ENCODE measurements around the gene AHCY. TPM values are rescaled to one million over a fixed set of nuclear protein-coding genes. Genes with fewer than 3 reads are reported as not detected.
A peak's percentile ranks its signal among the peaks of the same experiment; 100 is the strongest.
"Not testable (repeated sequence)": the region's sequence is repeated elsewhere in the genome, so short reads cannot be mapped to it uniquely, and the experiment has no call there.

The AHCY gene
- total RNA-seq, 2 experiments from 2014 or later, result 160 to 163 TPM

DNA sequence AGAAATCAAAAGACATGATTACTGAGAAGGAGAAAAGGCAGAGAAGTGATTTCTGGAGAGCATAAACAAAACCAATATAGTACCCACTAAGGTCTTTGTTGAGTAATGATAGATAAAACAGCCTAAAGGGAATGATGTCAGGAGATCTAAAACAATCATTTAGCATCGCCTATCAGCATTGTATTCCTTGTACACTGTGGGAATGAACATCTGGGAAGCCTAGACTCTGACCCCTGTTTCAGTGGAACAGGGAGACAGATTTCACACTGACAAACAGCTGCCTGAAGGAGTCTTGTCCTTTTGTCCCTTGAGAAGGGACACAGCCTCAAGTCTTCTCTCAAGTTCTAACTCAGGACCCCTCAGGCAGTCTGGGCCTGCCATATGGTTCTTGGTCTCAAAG is 60.3 kb downstream of the AHCY start:
- ChIA-PET POLR2A (no interaction called here), CTCF (no interaction called here)
- no peak for DNase-seq
- intact Hi-C loops (cut with micrococcal nuclease), result no loop called here
- Mint-ChIP-seq H3K4me3 (no peak overlapping the region), H3K9me3 (peaks cover 12% of the 10 kb centered on the region), H3K4me1 (ENCODE audit: low read depth) (peaks cover 15% of the 10 kb centered on the region), H3K27ac (no peak overlapping the region), H3K27me3 (peaks cover 6% of the 10 kb centered on the region), H3K36me3 (peaks cover 3% of the 10 kb centered on the region)

DNA sequence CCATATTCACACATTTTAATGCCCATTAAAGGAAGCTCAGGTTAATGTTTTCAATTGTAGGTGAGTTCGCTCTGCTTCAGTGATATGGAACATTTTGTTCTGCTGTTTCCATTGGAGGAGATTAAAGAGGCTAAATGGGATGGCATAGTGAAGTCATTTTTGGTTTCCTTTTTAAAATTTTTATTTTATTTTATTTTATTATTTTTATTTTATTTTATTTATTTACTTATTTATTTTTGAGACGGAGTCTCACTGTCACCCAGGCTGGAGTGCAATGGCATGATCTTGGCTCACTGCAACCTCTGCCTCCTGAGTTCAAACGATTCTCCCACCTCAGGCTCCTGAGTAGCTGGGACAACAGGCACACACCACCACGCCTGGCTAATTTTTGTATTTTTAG is 61.1 kb downstream of the AHCY start:
- DNase-seq; H3K27me3 Mint-ChIP-seq; H3K27ac Mint-ChIP-seq; POLR2A ChIA-PET; CTCF ChIA-PET; intact Hi-C loops (cut with micrococcal nuclease); H3K36me3 Mint-ChIP-seq; H3K4me3 Mint-ChIP-seq: not testable (repeated sequence)
- peaks cover 20% of the 10 kb centered on the region for H3K9me3 Mint-ChIP-seq
- peaks cover 11% of the 10 kb centered on the region for H3K4me1 Mint-ChIP-seq (ENCODE audit: low read depth)

DNA sequence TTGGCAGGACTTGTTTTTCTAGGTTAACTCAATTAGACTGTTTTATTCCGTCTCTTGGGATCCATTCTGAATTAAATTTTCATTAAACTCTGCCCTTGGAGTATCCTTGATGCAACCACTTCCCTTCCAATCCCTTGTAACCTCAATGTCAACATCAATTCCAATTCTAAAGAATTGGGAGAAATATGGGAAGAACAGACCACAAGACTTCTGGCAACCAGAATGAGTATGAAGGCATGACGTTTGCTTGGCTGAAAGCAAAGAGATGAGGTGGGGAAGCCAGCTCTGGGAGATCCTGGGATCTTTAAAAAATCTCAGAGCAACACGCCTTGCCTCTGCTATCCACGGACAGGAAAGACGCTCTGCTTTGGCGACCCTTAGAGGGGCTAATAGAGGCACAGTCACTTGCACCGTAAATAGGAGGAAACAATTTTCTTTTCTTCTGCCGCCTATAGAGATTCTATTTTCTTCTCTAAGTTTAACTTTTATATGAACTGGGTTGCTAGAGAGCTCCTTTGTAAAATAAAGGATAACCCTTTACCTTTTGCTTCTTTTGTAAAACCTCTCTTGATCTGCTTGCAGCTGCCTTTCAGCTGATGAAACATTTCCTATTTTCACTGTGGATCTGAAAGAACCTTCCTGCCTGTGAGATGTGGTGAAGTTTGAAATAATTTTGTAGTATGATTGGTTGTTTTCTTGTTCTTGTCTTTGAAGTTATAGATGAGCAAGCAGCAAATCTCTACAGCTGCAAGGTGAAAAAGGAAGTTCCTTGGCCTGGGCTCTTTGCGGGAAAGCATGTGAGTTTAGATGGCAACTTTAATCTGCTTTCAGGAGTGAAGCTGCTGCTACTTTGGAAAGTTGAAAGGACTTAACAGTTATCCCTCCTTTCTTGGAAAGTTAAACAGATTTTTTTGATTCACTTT is 62.2 kb downstream of the AHCY start, which contains the start of gene ASIP:
ASIP (plus strand) TSS at position 731 of the 923 bp plus-strand sequence. CDS start 18,952 bp downstream, outside the sequence.
- Mint-ChIP-seq H3K36me3 (peaks cover 3% of the 10 kb centered on the region), H3K27ac (peak within 1 kb of the TSS; percentile 1), H3K27me3 (peaks cover 6% of the 10 kb centered on the region), H3K4me3 (no peak within 1 kb of the TSS), H3K9me3 (peaks cover 20% of the 10 kb centered on the region), H3K4me1 (ENCODE audit: low read depth) (peaks cover 11% of the 10 kb centered on the region)
- POLR2A ChIA-PET, result no interaction called here
- intact Hi-C loops (cut with micrococcal nuclease), result no loop called here
- peak; percentile 10 for DNase-seq
- CTCF ChIA-PET, result no interaction called here

DNA sequence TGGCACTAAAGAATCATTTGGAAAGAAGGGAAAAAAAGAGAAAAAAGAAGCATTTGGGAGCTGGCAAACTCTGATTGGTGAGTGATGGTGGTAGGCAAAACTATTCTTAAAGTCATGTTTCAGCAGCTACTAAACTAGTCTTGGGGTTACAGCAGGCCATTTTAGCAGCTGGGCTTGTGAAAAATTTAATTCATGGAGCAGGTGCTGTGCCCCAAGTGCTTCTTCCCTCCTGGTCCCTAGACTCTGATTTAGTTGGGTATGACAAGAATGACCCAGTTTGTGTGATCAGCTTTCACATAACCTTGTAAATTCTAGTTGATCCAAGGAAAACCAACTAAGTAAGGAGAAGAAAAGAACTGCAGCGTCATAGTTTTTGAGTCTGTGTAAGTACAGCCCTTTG is 63.0 kb downstream of the AHCY start:
- DNase-seq, result no peak
- no peak overlapping the region for H3K4me3 Mint-ChIP-seq
- H3K27ac Mint-ChIP-seq, result no peak overlapping the region
- ChIA-PET POLR2A (no interaction called here), CTCF (no interaction called here)
- peaks cover 11% of the 10 kb centered on the region for H3K4me1 Mint-ChIP-seq (ENCODE audit: low read depth)
- H3K27me3 Mint-ChIP-seq, result peaks cover 6% of the 10 kb centered on the region
- intact Hi-C loops (cut with micrococcal nuclease), result no loop called here
- peaks cover 3% of the 10 kb centered on the region for H3K36me3 Mint-ChIP-seq
- peaks cover 20% of the 10 kb centered on the region for H3K9me3 Mint-ChIP-seq

DNA sequence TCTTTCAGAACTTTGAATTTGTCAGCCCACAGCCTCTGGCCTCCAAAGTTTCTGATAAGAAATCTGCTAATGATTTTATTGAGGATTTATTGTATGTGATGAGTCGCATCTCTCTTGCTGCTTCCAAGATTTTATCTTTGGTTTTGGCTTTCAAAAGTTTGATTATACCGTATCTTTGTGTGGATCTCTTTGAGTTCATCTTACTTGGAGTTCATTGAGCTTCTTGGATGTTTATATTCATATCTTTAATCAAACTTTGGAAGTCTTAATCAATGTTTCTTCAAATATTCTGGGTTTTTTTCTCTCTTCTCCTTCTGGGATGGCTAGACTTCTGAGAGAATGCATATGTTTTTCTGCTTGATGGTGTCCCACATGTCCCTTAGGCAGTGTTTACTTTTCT is 65.2 kb downstream of the AHCY start:
- POLR2A ChIA-PET, result no interaction called here
- Mint-ChIP-seq H3K4me1 (ENCODE audit: low read depth) (peaks cover 11% of the 10 kb centered on the region), H3K9me3 (peaks cover 20% of the 10 kb centered on the region), H3K36me3 (peaks cover 3% of the 10 kb centered on the region), H3K4me3 (no peak overlapping the region), H3K27me3 (peaks cover 6% of the 10 kb centered on the region), H3K27ac (no peak overlapping the region)
- CTCF ChIA-PET, result no interaction called here
- no peak for DNase-seq
- intact Hi-C loops (cut with micrococcal nuclease), result no loop called here

DNA sequence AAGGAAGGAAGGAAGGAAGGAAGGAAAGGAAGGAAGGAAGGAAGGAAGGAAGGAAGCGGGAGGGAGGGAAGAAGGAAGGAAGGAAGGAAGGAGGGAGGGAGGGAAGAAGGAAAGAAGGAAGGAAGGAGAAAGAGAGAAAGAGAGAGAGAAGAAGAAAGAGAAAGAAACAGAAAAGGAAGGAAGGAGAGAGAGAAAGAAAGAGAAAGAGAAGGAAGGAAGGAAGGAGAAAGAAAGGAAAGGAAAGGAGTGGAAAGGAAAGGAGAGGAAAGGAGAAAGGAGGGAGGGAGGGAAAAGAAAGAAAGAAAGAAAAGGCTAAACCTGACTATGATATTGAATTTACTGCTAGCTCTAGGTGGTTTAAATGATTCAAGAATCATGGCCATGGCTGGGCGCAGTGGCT is 67.3 kb downstream of the AHCY start:
- Mint-ChIP-seq H3K4me1 (ENCODE audit: low read depth) (peaks cover 2% of the 10 kb centered on the region), H3K4me3 (no peak overlapping the region), H3K27ac (no peak overlapping the region), H3K9me3 (peaks cover 22% of the 10 kb centered on the region), H3K27me3 (peaks cover 11% of the 10 kb centered on the region), H3K36me3 (peaks cover 3% of the 10 kb centered on the region)
- POLR2A ChIA-PET, result no interaction called here
- CTCF ChIA-PET, result no interaction called here
- intact Hi-C loops (cut with micrococcal nuclease), result no loop called here
- DNase-seq, result no peak

DNA sequence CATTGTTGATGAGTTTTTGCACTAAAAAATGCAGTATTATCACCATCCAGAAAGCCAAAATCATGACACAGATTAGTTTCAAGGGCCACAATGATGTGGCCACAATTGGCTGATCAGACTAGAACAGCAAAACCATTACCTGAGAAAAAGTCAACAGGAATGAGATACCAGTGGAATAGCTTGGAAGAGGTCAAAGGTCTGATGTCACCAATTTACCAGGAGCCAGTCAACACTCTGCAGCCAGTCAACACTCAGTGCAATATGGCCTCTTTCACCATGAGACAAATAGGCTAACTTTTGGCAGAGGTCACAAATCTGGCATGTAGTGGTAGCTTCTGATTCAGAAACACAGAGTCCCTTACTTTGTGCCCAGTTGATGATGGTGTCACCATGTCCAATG is 69.5 kb downstream of the AHCY start:
- intact Hi-C loops (cut with micrococcal nuclease), result no loop called here
- Mint-ChIP-seq H3K27ac (no peak overlapping the region), H3K36me3 (peaks cover 3% of the 10 kb centered on the region), H3K9me3 (peaks cover 18% of the 10 kb centered on the region), H3K4me1 (ENCODE audit: low read depth) (no peaks in the 10 kb centered on the region), H3K4me3 (no peak overlapping the region), H3K27me3 (peaks cover 5% of the 10 kb centered on the region)
- ChIA-PET POLR2A (no interaction called here), CTCF (interaction anchor here (0.9 kb wide), 1 partner anchor 14 kb away, joined by 3 read pairs; no protein-coding TSS in a partner anchor)
- no peak for DNase-seq

DNA sequence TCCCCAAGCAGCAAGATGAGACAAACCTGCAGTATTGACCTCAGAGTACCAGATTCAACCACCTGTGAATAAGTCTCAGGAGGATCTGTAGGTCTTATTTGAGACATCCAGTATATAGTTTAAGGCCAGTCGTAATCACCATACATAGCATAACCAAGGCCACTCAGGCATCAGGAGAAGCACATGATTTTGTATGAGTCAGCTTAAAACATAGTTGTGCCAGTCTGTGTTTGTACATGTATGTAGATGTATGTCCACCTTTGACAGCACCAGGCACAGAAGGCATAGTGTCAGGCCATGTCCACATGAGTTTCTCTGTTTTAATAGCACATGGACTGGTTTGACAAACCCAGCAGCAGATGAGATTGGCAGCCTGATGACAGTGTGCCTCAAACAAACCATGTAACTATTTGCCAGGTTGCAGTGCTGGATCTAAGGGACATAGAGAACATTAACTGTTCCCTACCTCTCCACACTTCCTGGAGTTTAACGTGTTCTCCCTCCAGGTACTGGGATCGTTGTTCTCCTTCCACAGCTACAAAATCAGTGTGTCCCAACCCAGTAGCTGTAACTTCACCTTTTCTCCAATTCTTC is 70.6 kb downstream of the AHCY start:
- H3K9me3 Mint-ChIP-seq, result peaks cover 7% of the 10 kb centered on the region
- no peaks in the 10 kb centered on the region for H3K4me1 Mint-ChIP-seq (ENCODE audit: low read depth)
- ChIA-PET CTCF (no interaction called here), POLR2A (no interaction called here)
- no peak overlapping the region for H3K27ac Mint-ChIP-seq
- no peak overlapping the region for H3K4me3 Mint-ChIP-seq
- DNase-seq, result no peak
- no peaks in the 10 kb centered on the region for H3K36me3 Mint-ChIP-seq
- intact Hi-C loops (cut with micrococcal nuclease), result no loop called here
- H3K27me3 Mint-ChIP-seq, result peaks cover 5% of the 10 kb centered on the region

DNA sequence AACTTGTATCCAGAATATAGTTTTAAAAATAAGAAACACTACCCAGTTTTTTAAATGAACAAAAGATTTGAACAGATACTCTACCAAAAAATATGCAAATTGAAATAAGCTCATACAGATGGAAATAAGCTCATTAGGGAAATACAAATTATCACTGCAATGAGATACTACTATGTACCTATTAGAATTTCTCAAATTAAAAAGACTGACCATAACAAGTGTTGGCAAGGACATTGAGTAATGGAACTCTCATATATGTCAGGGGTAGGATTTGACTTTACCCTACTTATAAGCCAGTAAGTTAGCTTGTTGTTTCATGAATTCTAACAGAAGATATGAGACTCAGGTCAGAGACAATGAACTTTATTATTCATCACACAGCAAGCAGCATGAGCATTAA is 71.5 kb downstream of the AHCY start:
- H3K4me1 Mint-ChIP-seq (ENCODE audit: low read depth), result no peaks in the 10 kb centered on the region
- H3K4me3 Mint-ChIP-seq, result no peak overlapping the region
- no peaks in the 10 kb centered on the region for H3K36me3 Mint-ChIP-seq
- DNase-seq, result no peak
- H3K27ac Mint-ChIP-seq, result no peak overlapping the region
- intact Hi-C loops (cut with micrococcal nuclease), result no loop called here
- ChIA-PET CTCF (no interaction called here), POLR2A (no interaction called here)
- peaks cover 5% of the 10 kb centered on the region for H3K27me3 Mint-ChIP-seq
- H3K9me3 Mint-ChIP-seq, result peaks cover 2% of the 10 kb centered on the region

Other genes starting within 250 kb of the AHCY start
- gene EIF2S2, start 191.1 kb downstream of the AHCY start, total RNA-seq, result 100 to 1,000 TPM; 151 to 155 TPM
- gene ASIP, start 61.9 kb downstream of the AHCY start, total RNA-seq, result not detected
- gene ITCH, start 59.9 kb upstream of the AHCY start, total RNA-seq, result 10 to 100 TPM; 42.3 to 45.2 TPM
- 100 to 1,000 TPM; 101 to 108 TPM for gene DYNLRB1, start 213.1 kb upstream of the AHCY start, total RNA-seq